GM10248 (cell line): ENCODE measurements around the gene SLC4A1.
"Not testable (repeated sequence)": the region's sequence is repeated elsewhere in the genome, so short reads cannot be mapped to it uniquely, and the experiment has no call there.

Experiments
- CTCF ChIA-PET: fragments of 300-600 bp; sonication (Branson Sonifier 250); formaldehyde crosslinking; extraction: SDS; loops from one replicate; lab custom pipeline; 2021; ENCODE audit warnings: antibody characterized with exemption; lab: Yijun Ruan, JAX
- POLR2A ChIA-PET: fragments of 350-650 bp; sonication (Branson Sonifier 250); formaldehyde crosslinking; extraction: SDS; loops from one replicate; lab custom pipeline; 2020; ENCODE audit warnings: antibody characterized with exemption; lab: Yijun Ruan, JAX
- DNase-seq: peaks from one replicate; pipeline ENCODE4 v3.0.0; 2012; ENCODE audit errors: extremely low spot score
- TF ChIP-seq, protein P1 (sequence below): IDR thresholded peaks from 2 replicates; pipeline ENCODE4 v1.5.1; 2012; ENCODE audit warnings: mild to moderate bottlenecking, low read depth; ENCODE audit errors: extremely low read depth, missing control alignments, control extremely low read depth

Gene SLC4A1

DNA sequence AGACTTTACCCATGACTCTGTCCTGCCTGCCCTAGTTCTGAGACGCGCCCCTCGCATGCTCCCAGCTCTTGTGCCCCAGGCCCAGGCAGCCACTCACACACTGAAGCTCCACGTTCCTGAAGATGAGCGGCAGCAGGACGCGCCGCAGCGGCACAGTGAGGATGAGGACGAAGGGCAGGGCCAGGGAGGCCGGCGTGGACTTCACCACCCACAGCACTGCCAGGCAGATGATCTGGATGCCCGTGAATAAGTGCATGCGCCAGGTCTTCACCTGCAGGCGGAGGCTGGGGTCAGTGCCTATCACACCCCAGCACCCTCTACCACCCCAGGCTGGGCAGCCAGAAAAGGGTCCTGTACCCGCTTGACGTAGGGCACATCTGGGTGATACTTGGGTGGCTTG is 16.9 kb downstream of the SLC4A1 start:
- CTCF ChIA-PET, result no interaction called here
- DNase-seq, result no peak
- TF ChIP-seq, protein P1, sequence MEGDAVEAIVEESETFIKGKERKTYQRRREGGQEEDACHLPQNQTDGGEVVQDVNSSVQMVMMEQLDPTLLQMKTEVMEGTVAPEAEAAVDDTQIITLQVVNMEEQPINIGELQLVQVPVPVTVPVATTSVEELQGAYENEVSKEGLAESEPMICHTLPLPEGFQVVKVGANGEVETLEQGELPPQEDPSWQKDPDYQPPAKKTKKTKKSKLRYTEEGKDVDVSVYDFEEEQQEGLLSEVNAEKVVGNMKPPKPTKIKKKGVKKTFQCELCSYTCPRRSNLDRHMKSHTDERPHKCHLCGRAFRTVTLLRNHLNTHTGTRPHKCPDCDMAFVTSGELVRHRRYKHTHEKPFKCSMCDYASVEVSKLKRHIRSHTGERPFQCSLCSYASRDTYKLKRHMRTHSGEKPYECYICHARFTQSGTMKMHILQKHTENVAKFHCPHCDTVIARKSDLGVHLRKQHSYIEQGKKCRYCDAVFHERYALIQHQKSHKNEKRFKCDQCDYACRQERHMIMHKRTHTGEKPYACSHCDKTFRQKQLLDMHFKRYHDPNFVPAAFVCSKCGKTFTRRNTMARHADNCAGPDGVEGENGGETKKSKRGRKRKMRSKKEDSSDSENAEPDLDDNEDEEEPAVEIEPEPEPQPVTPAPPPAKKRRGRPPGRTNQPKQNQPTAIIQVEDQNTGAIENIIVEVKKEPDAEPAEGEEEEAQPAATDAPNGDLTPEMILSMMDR, result no peak
- POLR2A ChIA-PET, result no interaction called here

DNA sequence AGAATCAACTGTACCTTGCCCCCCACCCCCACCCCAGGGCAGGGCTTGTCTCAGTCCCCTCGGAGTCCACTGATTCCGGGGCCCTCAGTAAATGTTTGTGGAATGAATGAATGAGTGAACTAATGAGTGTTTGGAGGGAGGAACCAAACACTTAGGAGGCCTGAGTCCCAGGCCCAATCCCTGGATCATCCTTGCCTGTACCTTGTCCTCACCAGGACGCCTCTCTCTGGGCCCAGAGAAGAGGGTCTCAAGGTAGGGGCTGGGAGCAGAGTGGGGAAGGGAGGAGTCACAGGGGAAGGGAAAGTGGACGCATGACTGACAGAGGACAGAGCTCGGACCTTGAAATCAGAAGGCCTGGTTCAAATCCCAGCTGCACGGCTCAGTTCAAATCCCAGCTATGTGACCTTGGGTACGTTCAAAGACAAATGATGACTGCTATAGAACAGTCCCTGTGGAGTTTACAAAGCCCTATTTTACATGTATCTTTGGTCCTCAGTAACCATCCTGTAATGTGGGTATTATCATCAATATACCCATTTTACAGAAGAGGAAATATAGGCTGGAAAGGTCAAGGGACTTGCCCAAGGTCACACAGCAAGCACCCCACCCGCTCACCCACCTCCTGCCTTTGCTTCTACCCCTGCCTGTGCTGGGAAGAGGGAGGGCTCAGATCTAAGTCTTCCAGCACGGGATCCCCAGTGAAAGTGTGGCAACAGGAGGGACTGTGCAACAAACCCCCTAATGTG is 18.3 kb downstream of the SLC4A1 start:
- no peak for DNase-seq
- TF ChIP-seq, protein P1, result no peak
- POLR2A ChIA-PET, result no interaction called here
- CTCF ChIA-PET, result no interaction called here

GRCh38 chr17:44247876-44248736 is 19.8 kb downstream of the SLC4A1 start:
- ChIA-PET POLR2A (no interaction called here), CTCF (interaction anchor here (1.0 to 2.2 kb wide), 3 partner anchors 27 to 83 kb away, joined by 4 to 9 read pairs (median 5); no protein-coding TSS in a partner anchor)
- TF ChIP-seq, protein P1, result no peak
- DNase-seq, result no peak

DNA sequence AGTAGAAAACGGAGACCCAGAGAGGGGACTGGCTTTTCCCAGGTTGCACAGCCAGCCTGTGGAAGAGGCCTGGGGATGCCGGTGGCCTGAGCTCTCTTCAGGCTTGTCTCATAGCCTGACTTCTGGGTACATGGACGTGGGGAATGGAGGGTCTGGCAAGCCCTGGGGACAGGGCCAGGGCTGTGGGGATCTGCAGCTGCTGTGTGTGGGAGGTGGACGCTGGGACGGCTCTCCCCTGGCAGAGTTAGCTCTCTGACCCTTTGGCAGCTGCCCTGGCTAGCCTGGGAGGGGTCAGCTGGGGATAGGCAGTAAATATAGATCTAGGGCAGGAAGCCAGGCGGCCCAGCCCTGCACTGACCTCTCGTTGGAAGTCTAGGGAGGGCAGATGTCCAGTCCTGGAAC is 20.5 kb downstream of the SLC4A1 start:
- TF ChIP-seq, protein P1, result no peak
- POLR2A ChIA-PET, result no interaction called here
- CTCF ChIA-PET, result interaction anchor here (1.1 to 2.2 kb wide), 6 partner anchors 26 to 276 kb away, joined by 3 to 9 read pairs (median 4); partner anchors contain the start of gene GRN
- no peak for DNase-seq

- CTCF ChIA-PET, result interaction anchor here (0.9 to 1.4 kb wide), 4 partner anchors 17 to 38 kb away, joined by 3 to 4 read pairs (median 3); no protein-coding TSS in a partner anchor
Measured at GRCh38 chr17:44241106-44241624, 26.8 kb downstream of the SLC4A1 start.

GRCh38 chr17:44237886-44238285 is 30.0 kb downstream of the SLC4A1 start:
- DNase-seq, CTCF ChIA-PET, POLR2A ChIA-PET: not testable (repeated sequence)

More at GRCh38 chr17:44241106-44241624, 26.8 kb downstream of the SLC4A1 start:
- POLR2A ChIA-PET, result no interaction called here
- TF ChIP-seq, protein P1, result no peak
- no peak for DNase-seq
